Measurements from ENCODE around the gene NLGN1.

DNA sequence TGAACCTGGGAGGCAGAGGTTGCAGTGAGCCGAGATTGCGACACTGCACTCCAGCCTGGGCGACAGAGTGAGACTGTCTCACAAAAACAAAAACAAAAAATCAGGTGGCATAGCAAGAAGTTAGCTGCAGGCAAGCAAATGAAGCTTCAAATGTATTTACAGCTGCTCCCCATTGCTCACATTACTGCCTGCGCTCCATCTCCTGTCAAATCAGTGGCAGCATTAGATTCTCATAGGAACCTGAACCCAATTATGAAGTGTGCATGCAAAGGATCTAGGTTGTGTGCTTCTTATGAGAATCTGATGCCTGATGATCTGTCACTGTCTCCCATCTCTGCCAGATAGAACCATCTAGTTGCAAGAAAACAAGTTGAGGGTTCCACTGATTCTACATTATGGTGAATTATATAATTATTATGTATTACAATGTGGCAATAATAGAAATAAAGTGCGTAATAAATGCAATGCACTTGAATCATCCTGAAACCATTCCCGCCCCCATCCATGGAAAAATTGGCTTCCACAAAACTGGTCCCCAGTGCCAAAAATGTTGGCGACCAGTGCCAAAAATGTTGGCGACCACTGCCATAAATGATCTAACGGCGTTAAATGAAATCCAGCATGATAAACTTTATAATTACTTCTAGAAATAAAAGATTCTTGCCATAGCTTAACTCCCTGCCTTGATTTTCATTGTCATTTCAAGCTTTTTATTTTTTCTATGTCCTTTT lies 844.9 kb downstream of the NLGN1 start:
- TF ChIP-seq, protein P1, sequence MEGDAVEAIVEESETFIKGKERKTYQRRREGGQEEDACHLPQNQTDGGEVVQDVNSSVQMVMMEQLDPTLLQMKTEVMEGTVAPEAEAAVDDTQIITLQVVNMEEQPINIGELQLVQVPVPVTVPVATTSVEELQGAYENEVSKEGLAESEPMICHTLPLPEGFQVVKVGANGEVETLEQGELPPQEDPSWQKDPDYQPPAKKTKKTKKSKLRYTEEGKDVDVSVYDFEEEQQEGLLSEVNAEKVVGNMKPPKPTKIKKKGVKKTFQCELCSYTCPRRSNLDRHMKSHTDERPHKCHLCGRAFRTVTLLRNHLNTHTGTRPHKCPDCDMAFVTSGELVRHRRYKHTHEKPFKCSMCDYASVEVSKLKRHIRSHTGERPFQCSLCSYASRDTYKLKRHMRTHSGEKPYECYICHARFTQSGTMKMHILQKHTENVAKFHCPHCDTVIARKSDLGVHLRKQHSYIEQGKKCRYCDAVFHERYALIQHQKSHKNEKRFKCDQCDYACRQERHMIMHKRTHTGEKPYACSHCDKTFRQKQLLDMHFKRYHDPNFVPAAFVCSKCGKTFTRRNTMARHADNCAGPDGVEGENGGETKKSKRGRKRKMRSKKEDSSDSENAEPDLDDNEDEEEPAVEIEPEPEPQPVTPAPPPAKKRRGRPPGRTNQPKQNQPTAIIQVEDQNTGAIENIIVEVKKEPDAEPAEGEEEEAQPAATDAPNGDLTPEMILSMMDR (IDR thresholded peaks at IDR 0.05) = no peak
- no peak for TF ChIP-seq POLR2AphosphoS5 (IDR thresholded peaks at IDR 0.05; ENCODE audit: low read depth, low read length)

Data from Panc1 (cell line).